Natural killer cell (primary cell): ENCODE data around the gene SMIM36. TPM values are rescaled to one million over a fixed set of nuclear protein-coding genes. Genes with fewer than 3 reads are reported as not detected.

Source experiments
- ATAC-seq, 3 donors: fragments of 150-1000 bp in 2 of 3; fragments of 200-7000 bp in 1 of 3; cut with Tn5 transposase; 1 replicate in 1 of 3; 2 replicates in 2 of 3; pipeline ENCODE4 v1.10.0; 2021; ENCODE audit warnings: mild to moderate bottlenecking in 2 of 3, moderate library complexity in 2 of 3
- DNase-seq, 2 donors: peaks; one replicate each; pipeline versions ENCODE4 v3.0.0 to v3.0.0-alpha.2; 2013 to 2021; ENCODE audit warnings: mixed read lengths in 1 of 2
- H3K27ac ChIP-seq: one replicate; pipeline ENCODE4 v1.5.1; 2013; ENCODE audit warnings: mild to moderate bottlenecking, low read length
- H3K27me3 ChIP-seq: one replicate; pipeline ENCODE4 v1.6.1; 2013; ENCODE audit warnings: low read length; ENCODE audit not compliant: control insufficient read depth, insufficient read depth
- H3K36me3 ChIP-seq: one replicate; pipeline ENCODE4 v1.6.1; 2013; ENCODE audit warnings: low read length; ENCODE audit not compliant: control insufficient read depth, insufficient read depth
- H3K4me1 ChIP-seq: one replicate; pipeline ENCODE4 v1.6.1; 2013; ENCODE audit warnings: low read length; ENCODE audit not compliant: control insufficient read depth, insufficient read depth
- H3K4me3 ChIP-seq: one replicate; pipeline ENCODE4 v1.5.1; 2013; ENCODE audit warnings: low read length
- H3K9me3 ChIP-seq: one replicate; pipeline ENCODE4 v1.6.1; 2013; ENCODE audit warnings: low read length; ENCODE audit not compliant: control insufficient read depth, insufficient read depth
- H3K27ac Mint-ChIP-seq, 2 donors: one replicate each; pipeline ENCODE4 v1.8.0; 2022; ENCODE audit warnings: mild to moderate bottlenecking in 2 of 2, mixed read lengths in 2 of 2, moderate library complexity in 1 of 2
- H3K27me3 Mint-ChIP-seq, 2 donors: one replicate each; pipeline ENCODE4 v1.8.0; 2022; ENCODE audit warnings: low read depth in 2 of 2, mixed read lengths in 2 of 2
- H3K36me3 Mint-ChIP-seq: one replicate; pipeline ENCODE4 v1.8.0; 2022; ENCODE audit warnings: mixed read lengths
- H3K4me1 Mint-ChIP-seq, 2 donors: one replicate each; pipeline ENCODE4 v1.8.0; 2022; ENCODE audit warnings: mixed read lengths in 2 of 2
- H3K4me3 Mint-ChIP-seq: one replicate; pipeline ENCODE4 v1.8.0; 2022; ENCODE audit warnings: mild to moderate bottlenecking, moderate library complexity, mixed read lengths
- H3K9me3 Mint-ChIP-seq, 2 donors: one replicate each; pipeline ENCODE4 v1.8.0; 2022; ENCODE audit warnings: mixed read lengths in 2 of 2
- WGBS: methylation state at CpG from one replicate; pipeline ENCODE4 v1.1.7; 2013; ENCODE audit warnings: missing lambda C conversion rate; ENCODE audit not compliant: insufficient coverage; 5-methylcytosine and 5-hydroxymethylcytosine counted together
- intact Hi-C: fragments of 100-400 bp; cut with micrococcal nuclease; formaldehyde crosslinking; loops from one replicate; pipeline ENCODE4 v1.14.2; 2022
- total RNA-seq, 4 donors: library from RNA; stranded (reverse); fragments of 120-200 nt in 1 of 4; gene quantifications; one replicate each; pipeline versions ENCODE4 v1.2.3 to v1.2.4, GENCODE V29; 2013 to 2022
- TF ChIP-seq, protein P1 (sequence below): fragments of 200-600 bp; IDR thresholded peaks from one replicate; pipeline ENCODE4 v1.8.0; 2022; ENCODE audit warnings: antibody characterized with exemption

Gene SMIM36
- total RNA-seq, 3 donors from 2014 or later (not counting 1 experiment from before 2014, with no cell fraction given): not detected

- Histone ChIP-seq H3K36me3 (no peaks in the 10 kb centered on the region), H3K27ac (no peak overlapping the region), H3K9me3 (no peaks in the 10 kb centered on the region), H3K4me1 (no peaks in the 10 kb centered on the region), H3K4me3 (no peak overlapping the region), H3K27me3 (no peaks in the 10 kb centered on the region)
- Mint-ChIP-seq H3K36me3 (no peaks in the 10 kb centered on the region), H3K27me3 (peaks cover 7 to 8% of the 10 kb centered on the region in 2 donors), H3K27ac (no peak overlapping the region), H3K4me1 (peaks cover 0 to 7% of the 10 kb centered on the region in 2 donors), H3K4me3 (no peak overlapping the region), H3K9me3 (no peaks in the 10 kb centered on the region)
- ATAC-seq (no peak), DNase-seq (no peak)
- WGBS: 72% methylated on average over 2 of the region's 6 CpGs
- TF ChIP-seq, protein P1, sequence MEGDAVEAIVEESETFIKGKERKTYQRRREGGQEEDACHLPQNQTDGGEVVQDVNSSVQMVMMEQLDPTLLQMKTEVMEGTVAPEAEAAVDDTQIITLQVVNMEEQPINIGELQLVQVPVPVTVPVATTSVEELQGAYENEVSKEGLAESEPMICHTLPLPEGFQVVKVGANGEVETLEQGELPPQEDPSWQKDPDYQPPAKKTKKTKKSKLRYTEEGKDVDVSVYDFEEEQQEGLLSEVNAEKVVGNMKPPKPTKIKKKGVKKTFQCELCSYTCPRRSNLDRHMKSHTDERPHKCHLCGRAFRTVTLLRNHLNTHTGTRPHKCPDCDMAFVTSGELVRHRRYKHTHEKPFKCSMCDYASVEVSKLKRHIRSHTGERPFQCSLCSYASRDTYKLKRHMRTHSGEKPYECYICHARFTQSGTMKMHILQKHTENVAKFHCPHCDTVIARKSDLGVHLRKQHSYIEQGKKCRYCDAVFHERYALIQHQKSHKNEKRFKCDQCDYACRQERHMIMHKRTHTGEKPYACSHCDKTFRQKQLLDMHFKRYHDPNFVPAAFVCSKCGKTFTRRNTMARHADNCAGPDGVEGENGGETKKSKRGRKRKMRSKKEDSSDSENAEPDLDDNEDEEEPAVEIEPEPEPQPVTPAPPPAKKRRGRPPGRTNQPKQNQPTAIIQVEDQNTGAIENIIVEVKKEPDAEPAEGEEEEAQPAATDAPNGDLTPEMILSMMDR: no peak
- intact Hi-C loops: no loop called here
Measured at GRCh38 chr17:55453839-55454557, 57.3 kb downstream of the SMIM36 start.

DNA sequence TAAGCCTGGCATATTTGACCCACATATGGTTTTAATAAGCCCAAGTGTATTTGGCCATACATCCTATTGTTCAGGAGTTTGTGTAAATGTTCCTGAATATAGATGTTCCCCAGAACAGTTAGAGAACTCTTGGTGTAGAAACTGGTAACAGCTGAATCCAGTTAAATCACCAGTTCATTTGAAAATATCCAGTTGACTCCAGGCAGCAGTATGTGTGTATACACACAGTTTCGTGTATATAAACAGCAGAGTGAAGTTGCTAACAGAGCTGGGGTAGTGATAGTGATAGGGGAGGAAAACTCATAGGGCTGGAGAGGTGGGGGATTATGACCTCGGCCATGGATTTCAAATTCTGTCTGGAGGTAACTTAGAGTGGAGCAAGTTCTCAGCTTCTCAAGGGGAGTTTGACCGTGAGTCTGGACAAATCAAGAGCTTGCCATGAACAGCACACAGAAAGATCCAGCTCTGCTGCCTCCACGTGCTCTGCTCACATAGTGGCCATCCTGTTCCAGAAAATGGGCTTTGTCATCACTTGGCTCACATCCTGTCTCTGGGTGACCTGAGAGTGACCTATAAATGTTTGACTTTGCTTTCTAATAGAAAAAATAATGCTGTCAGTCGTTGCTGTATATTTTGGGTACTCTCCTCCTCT lies 59.0 kb downstream of the SMIM36 start:
- Mint-ChIP-seq H3K9me3 (no peaks in the 10 kb centered on the region), H3K27ac (no peak overlapping the region), H3K27me3 (peaks cover 7 to 8% of the 10 kb centered on the region in 2 donors), H3K36me3 (no peaks in the 10 kb centered on the region), H3K4me1 (peaks cover 0 to 7% of the 10 kb centered on the region in 2 donors), H3K4me3 (no peak overlapping the region)
- no peaks in the 10 kb centered on the region for H3K9me3 ChIP-seq
- H3K36me3 ChIP-seq: no peaks in the 10 kb centered on the region
- DNase-seq (no peak), ATAC-seq (no peak)
- TF ChIP-seq, protein P1: no peak
- intact Hi-C loops: no loop called here
- H3K4me1 ChIP-seq: no peaks in the 10 kb centered on the region
- no peak overlapping the region for H3K4me3 ChIP-seq
- WGBS: 71% methylated on average over 5 of the region's 5 CpGs
- H3K27ac ChIP-seq: no peak overlapping the region
- no peaks in the 10 kb centered on the region for H3K27me3 ChIP-seq

- intact Hi-C loops: no loop called here
- H3K36me3 Mint-ChIP-seq: no peaks in the 10 kb centered on the region
- no peaks in the 10 kb centered on the region for H3K27me3 ChIP-seq
Measured at GRCh38 chr17:55451758-55452138, 59.5 kb downstream of the SMIM36 start.

More at GRCh38 chr17:55451758-55452138, 59.5 kb downstream of the SMIM36 start:
- peaks cover 0 to 7% of the 10 kb centered on the region in 2 donors for H3K4me1 Mint-ChIP-seq
- H3K27ac ChIP-seq: no peak overlapping the region
- H3K9me3 Mint-ChIP-seq: no peaks in the 10 kb centered on the region
- H3K27ac Mint-ChIP-seq: no peak overlapping the region
- no peak for ATAC-seq
- TF ChIP-seq, protein P1: no peak
- WGBS: 88% methylated on average over 2 of the region's 2 CpGs
- H3K36me3 ChIP-seq: no peaks in the 10 kb centered on the region
- H3K27me3 Mint-ChIP-seq: peaks cover 7 to 8% of the 10 kb centered on the region in 2 donors
- no peak for DNase-seq
- H3K4me1 ChIP-seq: no peaks in the 10 kb centered on the region
- H3K4me3 ChIP-seq: no peak overlapping the region
- no peaks in the 10 kb centered on the region for H3K9me3 ChIP-seq
- H3K4me3 Mint-ChIP-seq: no peak overlapping the region
